Activated CD4-positive, alpha-beta T cell treated with anti-CD3 and anti-CD28 coated beads, Interleukin-2, amount 10 ng/mL, durations not matched to agents 7 days and 5 days (primary cell): Measurements from ENCODE around the gene OR2A2. TPM values are rescaled to one million over a fixed set of nuclear protein-coding genes. Genes with fewer than 3 reads are reported as not detected.
"Not testable (repeated sequence)": the region's sequence is repeated elsewhere in the genome, so short reads cannot be mapped to it uniquely, and the experiment has no call there.

ENCODE experiments used
- CTCF ChIA-PET: fragments of 350-600 bp; sonication (Branson Sonifier 250); formaldehyde crosslinking; loops from one replicate; lab custom pipeline; 2021; ENCODE audit warnings: antibody characterized with exemption; lab: Charles Lee
- POLR2A ChIA-PET: fragments of 350-600 bp; sonication (Branson Sonifier 250); formaldehyde crosslinking; loops from one replicate; lab custom pipeline; 2021; ENCODE audit warnings: antibody characterized with exemption; lab: Charles Lee
- DNase-seq: peaks from one replicate; pipeline ENCODE4 v3.0.0-alpha.2; 2020
- H3K27ac Mint-ChIP-seq: one replicate; pipeline ENCODE4 v1.8.0; 2021; ENCODE audit warnings: mild to moderate bottlenecking, moderate library complexity, mixed read lengths
- H3K27me3 Mint-ChIP-seq: one replicate; pipeline ENCODE4 v1.8.0; 2021; ENCODE audit warnings: mixed read lengths
- H3K36me3 Mint-ChIP-seq: one replicate; pipeline ENCODE4 v1.8.0; 2021; ENCODE audit warnings: low read depth, mixed read lengths
- H3K4me1 Mint-ChIP-seq: one replicate; pipeline ENCODE4 v1.8.0; 2021; ENCODE audit warnings: mixed read lengths
- H3K4me3 Mint-ChIP-seq: one replicate; pipeline ENCODE4 v1.8.0; 2021; ENCODE audit warnings: mild to moderate bottlenecking, moderate library complexity, mixed read lengths
- H3K9me3 Mint-ChIP-seq: one replicate; pipeline ENCODE4 v1.8.0; 2021; ENCODE audit warnings: mixed read lengths
- total RNA-seq, 2 experiments: library from RNA; stranded (reverse); gene quantifications; one replicate each; pipeline ENCODE4 v1.2.3, GENCODE V29; 2021

The OR2A2 gene
- total RNA-seq, 2 experiments from 2014 or later, result not detected

DNA sequence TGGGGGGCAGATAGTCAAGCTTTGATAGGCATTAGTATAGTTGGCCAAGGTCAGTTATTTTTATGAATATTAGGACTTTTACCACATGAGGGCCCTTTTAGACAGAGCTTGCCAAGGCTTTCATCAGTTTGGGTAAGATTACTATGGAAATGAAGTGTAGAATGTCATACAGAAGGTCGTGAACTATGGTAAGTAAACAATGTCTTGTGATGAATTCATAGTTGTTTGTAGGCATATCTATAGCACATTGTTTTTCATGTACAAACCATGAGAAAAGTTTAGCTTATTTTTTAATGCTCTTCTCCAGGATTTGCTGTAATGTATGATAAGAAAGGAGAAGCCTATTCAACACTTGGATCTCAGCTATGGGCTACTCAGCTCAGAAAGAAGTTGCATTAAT lies 4.3 kb downstream of the OR2A2 start:
- CTCF ChIA-PET, result interaction anchor here (1.5 kb wide), 1 partner anchor 14 kb away, joined by 8 read pairs; no protein-coding TSS in a partner anchor
- Mint-ChIP-seq H3K36me3 (no peaks in the 10 kb centered on the region), H3K9me3 (no peaks in the 10 kb centered on the region), H3K27ac (no peak overlapping the region), H3K4me1 (no peaks in the 10 kb centered on the region), H3K4me3 (no peak overlapping the region), H3K27me3 (peaks cover 12% of the 10 kb centered on the region)
- POLR2A ChIA-PET, result no interaction called here
- DNase-seq, result no peak

- Mint-ChIP-seq H3K27ac (no peak overlapping the region), H3K36me3 (no peaks in the 10 kb centered on the region), H3K4me1 (no peaks in the 10 kb centered on the region), H3K27me3 (peaks cover 15% of the 10 kb centered on the region), H3K4me3 (no peak overlapping the region), H3K9me3 (no peaks in the 10 kb centered on the region)
- ChIA-PET CTCF (no interaction called here), POLR2A (no interaction called here)
- no peak for DNase-seq
These were observed 9.0 kb downstream of the OR2A2 start for GRCh38 chr7:144118341-144118740.

DNA sequence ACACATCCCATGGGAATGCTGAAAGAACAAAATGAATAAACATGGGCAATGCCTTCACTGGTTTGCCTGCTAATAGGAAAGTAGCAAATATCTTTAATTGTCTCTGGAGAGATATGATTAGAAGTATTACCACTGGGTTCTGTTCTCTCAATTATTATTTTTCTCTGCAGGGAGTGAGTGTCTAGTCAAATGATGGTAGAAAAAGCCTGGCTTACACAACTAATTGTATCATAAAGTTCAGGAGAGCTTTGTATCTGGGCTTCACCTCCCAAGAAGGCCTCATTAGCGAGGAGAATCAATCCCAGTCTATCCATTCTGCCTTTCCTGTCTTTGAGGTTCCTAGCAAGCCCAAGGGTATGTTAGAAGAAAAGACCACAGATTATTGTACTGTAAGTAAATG lies 13.5 kb downstream of the OR2A2 start, which contains the start of gene OR2A14:
Gene OR2A14, plus strand, starts transcription at position 301 of the 400 bp plus-strand sequence. CDS start 5,937 bp downstream, outside the sequence.
- no peaks in the 10 kb centered on the region for H3K36me3 Mint-ChIP-seq
- ChIA-PET CTCF (no interaction called here), POLR2A (no interaction called here)
- H3K4me3 Mint-ChIP-seq, result no peak within 1 kb of the TSS
- H3K9me3 Mint-ChIP-seq, result no peaks in the 10 kb centered on the region
- no peaks in the 10 kb centered on the region for H3K4me1 Mint-ChIP-seq
- no peak within 1 kb of the TSS for H3K27ac Mint-ChIP-seq
- peaks cover 5% of the 10 kb centered on the region for H3K27me3 Mint-ChIP-seq
- DNase-seq, result no peak

- no peak overlapping the region for H3K27ac Mint-ChIP-seq
- no peaks in the 10 kb centered on the region for H3K4me1 Mint-ChIP-seq
- H3K27me3 Mint-ChIP-seq, result peaks cover 2% of the 10 kb centered on the region
- no peaks in the 10 kb centered on the region for H3K9me3 Mint-ChIP-seq
- H3K36me3 Mint-ChIP-seq, result no peaks in the 10 kb centered on the region
- H3K4me3 Mint-ChIP-seq, result no peak overlapping the region
- peak; percentile 91 for DNase-seq
- POLR2A ChIA-PET, result interaction anchor here (1.0 kb wide), 1 partner anchor 226 kb away, joined by 5 read pairs; the partner anchor contains the start of gene TCAF1
- CTCF ChIA-PET, result interaction anchor here (0.6 to 1.5 kb wide), 5 partner anchors 12 to 226 kb away, joined by 3 to 8 read pairs (median 5); partner anchors contain the start of gene TCAF1
These were observed 18.4 kb downstream of the OR2A2 start for GRCh38 chr7:144127714-144128334.

GRCh38 chr7:144129601-144130000 lies 20.2 kb downstream of the OR2A2 start:
- H3K27me3 Mint-ChIP-seq, H3K27ac Mint-ChIP-seq, DNase-seq, H3K9me3 Mint-ChIP-seq, POLR2A ChIA-PET, H3K4me1 Mint-ChIP-seq, H3K36me3 Mint-ChIP-seq, H3K4me3 Mint-ChIP-seq, CTCF ChIA-PET: not testable (repeated sequence)

DNA sequence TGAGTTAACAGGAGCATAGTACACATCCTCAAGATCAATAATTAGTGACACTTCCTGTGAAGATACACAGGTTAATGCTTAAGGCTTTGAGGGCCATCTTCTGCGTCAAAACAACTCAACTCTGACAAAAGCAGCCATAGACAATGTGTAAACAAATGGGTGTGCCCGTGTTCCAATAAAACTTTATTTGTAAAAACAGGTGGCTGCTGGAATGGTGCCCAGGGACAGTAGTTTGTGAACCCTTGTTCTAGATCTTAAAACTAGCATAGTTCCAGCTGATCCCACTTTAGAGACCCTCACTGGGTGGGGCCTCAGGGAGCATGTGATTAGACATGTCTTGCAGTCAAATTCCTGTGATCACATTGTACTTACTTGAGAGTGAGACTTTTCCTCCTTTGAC lies 21.3 kb downstream of the OR2A2 start:
- Mint-ChIP-seq H3K27ac (no peak overlapping the region), H3K27me3 (peaks cover 5% of the 10 kb centered on the region), H3K4me3 (no peak overlapping the region), H3K9me3 (no peaks in the 10 kb centered on the region), H3K36me3 (no peaks in the 10 kb centered on the region), H3K4me1 (no peaks in the 10 kb centered on the region)
- CTCF ChIA-PET, result no interaction called here
- POLR2A ChIA-PET, result no interaction called here
- no peak for DNase-seq

GRCh38 chr7:144132262-144132661 lies 22.9 kb downstream of the OR2A2 start:
- Mint-ChIP-seq H3K36me3 (no peaks in the 10 kb centered on the region), H3K27me3 (peaks cover 4% of the 10 kb centered on the region), H3K27ac (no peak overlapping the region), H3K4me1 (no peaks in the 10 kb centered on the region), H3K9me3 (no peaks in the 10 kb centered on the region), H3K4me3 (no peak overlapping the region)
- DNase-seq, result no peak
- ChIA-PET POLR2A (no interaction called here), CTCF (no interaction called here)

DNA sequence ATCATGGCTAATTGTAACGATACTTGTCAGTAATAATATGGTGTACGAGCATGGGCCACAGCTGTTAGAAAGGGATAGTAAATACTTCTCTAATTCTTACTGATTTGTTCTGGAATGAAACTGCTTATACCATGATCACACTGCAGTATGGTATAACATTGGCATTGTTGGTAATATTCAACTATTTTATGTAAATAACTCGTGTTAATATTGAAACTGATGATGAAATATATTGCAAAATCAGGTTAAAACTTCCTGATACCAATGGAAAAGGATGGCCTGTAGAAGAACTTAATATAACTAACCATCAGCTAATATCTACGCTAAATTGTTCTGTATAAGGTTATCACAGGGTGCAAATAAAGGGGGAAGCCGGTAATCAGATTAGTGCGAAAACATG lies 23.9 kb downstream of the OR2A2 start:
- H3K4me3 Mint-ChIP-seq, result no peak overlapping the region
- CTCF ChIA-PET, result no interaction called here
- no peaks in the 10 kb centered on the region for H3K36me3 Mint-ChIP-seq
- peaks cover 4% of the 10 kb centered on the region for H3K27me3 Mint-ChIP-seq
- no peaks in the 10 kb centered on the region for H3K4me1 Mint-ChIP-seq
- no peaks in the 10 kb centered on the region for H3K9me3 Mint-ChIP-seq
- H3K27ac Mint-ChIP-seq, result no peak overlapping the region
- POLR2A ChIA-PET, result no interaction called here
- no peak for DNase-seq

- Mint-ChIP-seq H3K4me1 (no peaks in the 10 kb centered on the region), H3K9me3 (no peaks in the 10 kb centered on the region), H3K36me3 (no peaks in the 10 kb centered on the region), H3K27ac (no peak overlapping the region), H3K27me3 (peaks cover 4% of the 10 kb centered on the region), H3K4me3 (no peak overlapping the region)
- ChIA-PET CTCF (no interaction called here), POLR2A (no interaction called here)
- no peak for DNase-seq
These were observed 24.7 kb downstream of the OR2A2 start for GRCh38 chr7:144134116-144134515.

- peaks cover 4% of the 10 kb centered on the region for H3K27me3 Mint-ChIP-seq
- H3K9me3 Mint-ChIP-seq, result no peaks in the 10 kb centered on the region
- ChIA-PET CTCF (no interaction called here), POLR2A (no interaction called here)
- H3K27ac Mint-ChIP-seq, result no peak overlapping the region
- no peaks in the 10 kb centered on the region for H3K4me1 Mint-ChIP-seq
- H3K36me3 Mint-ChIP-seq, result no peaks in the 10 kb centered on the region
- no peak overlapping the region for H3K4me3 Mint-ChIP-seq
- no peak for DNase-seq
These were observed 28.1 kb downstream of the OR2A2 start for GRCh38 chr7:144137501-144137900.

DNA sequence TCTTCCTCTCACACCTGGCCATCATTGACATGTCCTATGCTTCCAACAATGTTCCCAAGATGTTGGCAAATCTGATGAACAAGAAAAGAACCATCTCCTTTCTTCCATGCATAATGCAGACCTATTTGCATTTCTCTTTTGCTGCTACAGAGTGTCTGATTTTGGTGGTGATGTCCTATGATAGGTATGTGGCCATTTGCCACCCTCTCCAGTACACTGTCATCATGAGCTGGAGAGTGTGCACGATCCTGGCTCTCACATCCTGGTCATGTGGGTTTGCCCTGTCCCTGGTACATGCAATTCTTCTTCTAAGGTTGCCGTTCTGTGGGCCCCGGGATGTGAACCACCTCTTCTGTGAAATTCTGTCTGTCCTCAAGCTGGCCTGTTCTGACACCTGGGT lies 32.8 kb downstream of the OR2A2 start:
- Mint-ChIP-seq H3K27me3 (no peaks in the 10 kb centered on the region), H3K27ac (no peak overlapping the region), H3K9me3 (peaks cover 5% of the 10 kb centered on the region), H3K4me1 (no peaks in the 10 kb centered on the region), H3K36me3 (no peaks in the 10 kb centered on the region), H3K4me3 (no peak overlapping the region)
- ChIA-PET CTCF (no interaction called here), POLR2A (no interaction called here)
- DNase-seq, result no peak

- CTCF ChIA-PET, result no interaction called here
- Mint-ChIP-seq H3K27me3 (no peaks in the 10 kb centered on the region), H3K9me3 (peaks cover 22% of the 10 kb centered on the region), H3K27ac (no peak overlapping the region), H3K4me3 (no peak overlapping the region), H3K4me1 (no peaks in the 10 kb centered on the region), H3K36me3 (peaks cover 5% of the 10 kb centered on the region)
- POLR2A ChIA-PET, result no interaction called here
- no peak for DNase-seq
These were observed 35.0 kb downstream of the OR2A2 start for GRCh38 chr7:144144426-144144825.

- H3K4me1 Mint-ChIP-seq, result no peaks in the 10 kb centered on the region
- H3K4me3 Mint-ChIP-seq, result no peak overlapping the region
- ChIA-PET POLR2A (no interaction called here), CTCF (no interaction called here)
- peaks cover 27% of the 10 kb centered on the region for H3K9me3 Mint-ChIP-seq
- no peak for DNase-seq
- peaks cover 14% of the 10 kb centered on the region for H3K27me3 Mint-ChIP-seq
- H3K36me3 Mint-ChIP-seq, result peaks cover 5% of the 10 kb centered on the region
- no peak overlapping the region for H3K27ac Mint-ChIP-seq
These were observed 38.9 kb downstream of the OR2A2 start for GRCh38 chr7:144148224-144148827.
